HepG2 (cell line): ENCODE measurements around the gene PPARA. TPM values are rescaled to one million over a fixed set of nuclear protein-coding genes. Genes with fewer than 3 reads are reported as not detected.

ENCODE experiments used
- ATAC-seq: fragments of 200-7000 bp; cut with Tn5 transposase; 3 replicates; pipeline ENCODE4 v1.9.1; 2020; ENCODE audit warnings: mild to moderate bottlenecking, moderate library complexity
- BruUV-seq: library from RNA; stranded (reverse); fragments of 400-500 nt; replicated peaks from 2 replicates; lab custom pipeline; 2021; lab: Mats Ljungman, UMichigan
- CTCF ChIA-PET: fragments of 300-600 bp; formaldehyde crosslinking; extraction: SDS; loops from one replicate; lab custom pipeline; 2021; ENCODE audit warnings: low total read pairs, inconsistent platforms, low intra/inter-chr PET ratio; lab: Yijun Ruan, JAX
- POLR2A ChIA-PET: fragments of 350-600 bp; sonication (Branson Sonifier 250); formaldehyde crosslinking; loops from one replicate; lab custom pipeline; 2020; ENCODE audit warnings: antibody characterized with exemption, inconsistent platforms; lab: Yijun Ruan, JAX
- DNase-seq: peaks from one replicate; pipeline ENCODE4 v3.0.0-alpha.2; 2015; ENCODE audit warnings: low spot score
- FAIRE-seq: peaks from 3 replicates; lab custom pipeline; 2011; peaks lifted over from hg19 to GRCh38; lab: Jason Lieb, UNC
- H2AFZ ChIP-seq: one replicate; pipeline ENCODE4 v1.6.1; 2011; ENCODE audit warnings: low read length, inconsistent platforms
- H3K27ac ChIP-seq: fragments of 300-600 bp; 3 replicates; pipeline ENCODE4 v1.8.0; 2011; ENCODE audit warnings: mixed run types, mild to moderate bottlenecking, mixed read lengths, low read length, inconsistent platforms; ENCODE audit not compliant: insufficient read depth; ENCODE audit errors: extremely low read length
- H3K27me3 ChIP-seq, 2 experiments: fragments of 200-600 bp in 1 of 2; 2 replicates in 1 of 2; 3 replicates in 1 of 2; pipeline versions ENCODE4 v1.6.0 to v1.8.0; 2011; ENCODE audit warnings: low read length in 2 of 2, mild to moderate bottlenecking in 2 of 2, moderate library complexity in 2 of 2, inconsistent platforms in 1 of 2; ENCODE audit not compliant: insufficient read depth in 2 of 2, control insufficient read depth in 1 of 2
- H3K36me3 ChIP-seq, 2 experiments: fragments of 200-600 bp in 1 of 2; replicated peaks in 1 of 2; 2 replicates in 1 of 2; 3 replicates in 1 of 2; pipeline versions ENCODE4 v1.5.1 to v1.8.0; 2011; ENCODE audit warnings: low read length in 2 of 2, inconsistent platforms in 1 of 2; ENCODE audit not compliant: insufficient read depth in 2 of 2, control insufficient read depth in 1 of 2
- H3K4me1 ChIP-seq: 2 replicates; pipeline ENCODE4 v1.5.1; 2012; ENCODE audit warnings: low read length, inconsistent platforms; ENCODE audit not compliant: insufficient read depth
- H3K4me2 ChIP-seq: 2 replicates; pipeline ENCODE4 v1.6.0; 2011; ENCODE audit warnings: low read depth, low read length, inconsistent platforms
- H3K4me3 ChIP-seq, 3 experiments: fragments of 200-600 bp in 1 of 3; sonication (generic), shearing (Covaris generic) in 1 of 3; replicated peaks in 1 of 3; 2 replicates each; pipeline ENCODE4 v1.5.1; 2011 to 2016; ENCODE audit warnings: low read length in 3 of 3, inconsistent platforms in 2 of 3, low read depth in 2 of 3, mild to moderate bottlenecking in 2 of 3, control low read depth in 1 of 3, mixed read lengths in 1 of 3; ENCODE audit not compliant: insufficient read depth in 1 of 3
- H3K79me2 ChIP-seq: one replicate; pipeline ENCODE4 v1.6.1; 2011; ENCODE audit warnings: low read length, inconsistent platforms; ENCODE audit not compliant: insufficient read depth
- H3K9ac ChIP-seq: 2 replicates; pipeline ENCODE4 v1.6.0; 2011; ENCODE audit warnings: mild to moderate bottlenecking, low read depth, low read length, inconsistent platforms; ENCODE audit not compliant: insufficient read depth
- H3K9me3 ChIP-seq: 2 replicates; pipeline ENCODE4 v1.5.1; 2012; ENCODE audit warnings: mild to moderate bottlenecking, low read length
- H4K20me1 ChIP-seq: 2 replicates; pipeline ENCODE4 v1.6.0; 2011; ENCODE audit warnings: inconsistent platforms, mild to moderate bottlenecking, low read length, moderate library complexity; ENCODE audit not compliant: insufficient read depth
- AGO2 ChIP-seq: fragments of 200-400 bp; formaldehyde crosslinking; optimal IDR thresholded peaks from 2 replicates; pipeline ENCODE3; 2017; ENCODE audit warnings: mild to moderate bottlenecking, low read depth, low read length, moderate library complexity
- ATF3 ChIP-seq: sonication (generic); formaldehyde crosslinking; IDR thresholded peaks from 2 replicates; pipeline ENCODE4 v1.4.0; 2020; ENCODE audit warnings: missing genetic modification reagents
- ERF ChIP-seq: IDR thresholded peaks from 2 replicates; pipeline ENCODE4 v1.6.1; 2018; ENCODE audit warnings: missing biosample characterization, missing genetic modification reagents
- ETV6 ChIP-seq: sonication (generic); formaldehyde crosslinking; conservative IDR thresholded peaks from 2 replicates; pipeline ENCODE4 v1.4.0; 2020; ENCODE audit warnings: missing genetic modification reagents
- KDM2A ChIP-seq: sonication (generic); formaldehyde crosslinking; IDR thresholded peaks from 2 replicates; pipeline ENCODE4 v1.4.0; 2020; ENCODE audit warnings: low read depth, missing genetic modification reagents, borderline replicate concordance
- NR1H2 ChIP-seq: sonication (generic); formaldehyde crosslinking; IDR thresholded peaks from 2 replicates; pipeline ENCODE4 v1.8.1; 2022; ENCODE audit warnings: low read depth, missing genetic modification reagents, borderline replicate concordance
- RBFOX2 ChIP-seq: fragments of 200-400 bp; formaldehyde crosslinking; IDR thresholded peaks from 2 replicates; pipeline ENCODE4 v1.6.1; 2017; ENCODE audit warnings: low read depth, mild to moderate bottlenecking, low read length
- ZBTB43 ChIP-seq: sonication (generic); formaldehyde crosslinking; conservative IDR thresholded peaks from 2 replicates; pipeline ENCODE4 v1.4.0; 2020; ENCODE audit warnings: missing genetic modification reagents
- ZFP1 ChIP-seq: IDR thresholded peaks from 2 replicates; pipeline ENCODE4 v1.6.1; 2016
- ZNF260 ChIP-seq: sonication (generic); formaldehyde crosslinking; IDR thresholded peaks from 2 replicates; pipeline ENCODE4 v1.4.0; 2020; ENCODE audit warnings: missing genetic modification reagents, low read depth, mild to moderate bottlenecking, borderline replicate concordance
- WGBS: methylation state at CpG from one replicate; pipeline ENCODE4 v1.1.6; 2017; ENCODE audit warnings: low lambda C conversion rate; 5-methylcytosine and 5-hydroxymethylcytosine counted together
- in situ Hi-C: cut with HindIII; loops from 2 replicates; pipeline ENCODE4 v1.10.0; 2017; ENCODE audit warnings: low pct_unique_long_range_greater_than_20kb; ENCODE audit not compliant: extremely low pct_ligation_motif_present
- intact Hi-C: fragments of 100-400 bp; cut with micrococcal nuclease; formaldehyde crosslinking; loops from one replicate; pipeline ENCODE4 v1.10.0; 2022; ENCODE audit not compliant: unreplicated experiment
- polyA plus RNA-seq, 8 experiments: library from polyadenylated mRNA; depleted of rRNA in 3 of 8; stranded (reverse) in 7 of 8; unstranded in 1 of 8; fragments of >200 nt; fragmentation: Illumina TruSeq in 4 of 8; extraction: Trizol in 4 of 8; gene quantifications; 2 replicates each; pipeline versions ENCODE4 v1.2.1 to v1.2.3, GENCODE V29; 2011 to 2016; ENCODE audit warnings: low read depth in 4 of 8, missing spikeins in 1 of 8, mixed read lengths in 1 of 8; ENCODE audit not compliant: insufficient read depth in 1 of 8
- total RNA-seq, 5 experiments: library from RNA; depleted of rRNA; stranded (reverse); fragments of >200 nt; fragmentation: Illumina TruSeq; extraction: Trizol; gene quantifications; 2 replicates each; pipeline ENCODE4 v1.2.3, GENCODE V29; 2016; ENCODE audit warnings: low read depth in 1 of 5

The PPARA gene
- total and polyA plus RNA-seq, 2 of the 13 experiments (the other 11 are each of a cell fraction or from before 2014, with no cell fraction given): 18.2 to 24.7 TPM

- TF ChIP-seq ERF (no peak), ETV6 (CRISPR knock-in tag) (no peak), NR1H2 (CRISPR knock-in tag) (no peak), ZBTB43 (no peak), AGO2 (peak; percentile 83), ATF3 (CRISPR knock-in tag) (no peak), RBFOX2 (peak; percentile 76), ZNF260 (CRISPR knock-in tag) (no peak), KDM2A (CRISPR knock-in tag) (no peak; the same call in 1 of the 2 replicates), ZFP1 (CRISPR knock-in tag) (no peak)
Measured at GRCh38 chr22:46287873-46288751, 137.8 kb downstream of the PPARA start.

More at GRCh38 chr22:46287873-46288751, 137.8 kb downstream of the PPARA start:
- WGBS: 96% methylated on average over 13 of the region's 24 CpGs
- Histone ChIP-seq H3K79me2 (no peaks in the 10 kb centered on the region), H3K27ac (no peak overlapping the region), H3K9ac (no peak overlapping the region), H3K4me1 (no peaks in the 10 kb centered on the region), H3K4me2 (no peak overlapping the region), H3K36me3 (peaks cover 50 to 85% of the 10 kb centered on the region in 2 experiments), H3K27me3 (no peaks in the 10 kb centered on the region), H2AFZ (no peak overlapping the region), H3K9me3 (no peaks in the 10 kb centered on the region), H4K20me1 (no peaks in the 10 kb centered on the region), H3K4me3 (no peak overlapping the region)
- intact Hi-C loops (no loop called here), in situ Hi-C loops (no loop called here)
- no TSS peak for BruUV-seq
- ChIA-PET POLR2A (interaction anchor here (1.0 to 4.2 kb wide), 5 partner anchors 8 to 159 kb away, joined by 3 to 33 read pairs (median 5); partner anchors contain the start of genes GTSE1 and TTC38), CTCF (no interaction called here)
- DNase-seq (no peak), FAIRE-seq (no peak), ATAC-seq (peak; percentile 16)
